Stimulated activated CD4-positive, alpha-beta T cell treated with anti-CD3 and anti-CD28 coated beads, Interleukin-15, amount 100 ng/mL, for 1 hour (primary cell): ENCODE results near the gene CARMIL1.

Experiments
- DNase-seq, 2 donors: peaks; one replicate each; pipeline ENCODE4 v3.0.0-alpha.2; 2020; ENCODE audit warnings: low read depth in 1 of 2, low spot score in 1 of 2

CARMIL1 gene

DNA sequence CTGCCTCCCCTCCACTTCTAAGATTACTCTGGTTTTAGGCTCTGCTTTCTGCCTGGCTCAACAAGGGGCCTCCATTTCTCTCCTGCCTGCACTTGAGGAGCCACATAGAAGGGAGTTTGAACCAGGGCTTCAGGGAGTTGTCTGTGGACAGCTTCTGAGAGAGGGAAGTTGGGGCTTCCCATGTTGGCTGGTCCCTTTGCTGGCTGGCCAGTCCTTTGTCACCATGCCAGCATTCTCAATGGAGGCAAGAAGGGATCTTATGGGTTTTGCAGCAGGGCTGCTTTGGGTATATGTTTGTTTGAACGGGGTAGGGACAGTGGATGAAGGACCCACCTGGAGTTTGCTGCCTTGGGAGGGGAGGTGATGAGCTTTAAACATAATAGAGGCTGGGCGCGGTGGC lies 124.9 kb downstream of the CARMIL1 start:
- no peak for DNase-seq

DNA sequence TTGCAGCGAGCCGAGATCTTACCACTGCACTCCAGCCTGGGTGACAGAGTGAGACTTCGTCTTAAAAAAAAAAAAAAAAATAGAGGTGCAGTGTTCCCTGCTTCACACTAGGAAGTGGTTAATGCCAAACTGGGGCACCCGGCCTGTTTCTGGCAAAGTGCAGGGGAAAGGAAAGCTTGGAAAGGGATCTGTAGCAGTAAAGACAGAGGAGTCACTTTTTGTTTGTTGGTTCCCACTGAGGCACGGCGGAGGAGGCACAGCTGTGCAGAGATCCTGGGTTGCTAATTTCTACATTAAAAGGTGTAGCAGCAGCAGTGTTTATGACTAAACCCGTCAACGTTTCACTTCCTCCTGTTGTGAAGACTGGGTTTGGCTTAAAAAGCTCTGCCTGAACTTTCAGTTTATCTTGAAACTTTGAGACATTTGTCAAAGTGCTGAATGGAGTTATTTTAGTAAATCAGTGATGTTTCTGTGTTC lies 125.6 kb downstream of the CARMIL1 start:
- DNase-seq = no peak

DNA sequence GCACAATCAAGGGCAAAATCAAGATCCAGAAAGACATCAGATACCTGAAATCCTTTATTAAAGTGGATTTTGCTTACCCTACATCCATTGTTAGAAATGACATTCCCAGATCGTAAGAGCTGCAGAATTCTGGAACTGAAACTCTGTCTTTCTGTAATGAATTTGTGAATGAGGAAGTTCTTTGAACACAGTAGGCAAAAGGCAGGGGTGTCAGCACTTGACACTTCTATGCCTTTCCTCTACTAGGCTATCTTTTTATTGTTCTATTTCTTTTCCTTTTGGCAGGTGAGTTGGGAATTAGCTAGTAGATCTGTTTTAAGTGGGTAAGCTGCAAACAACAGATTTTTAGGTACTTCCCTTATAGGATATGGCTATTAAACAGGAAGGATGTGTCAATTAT lies 126.3 kb downstream of the CARMIL1 start:
- DNase-seq = no peak

DNA sequence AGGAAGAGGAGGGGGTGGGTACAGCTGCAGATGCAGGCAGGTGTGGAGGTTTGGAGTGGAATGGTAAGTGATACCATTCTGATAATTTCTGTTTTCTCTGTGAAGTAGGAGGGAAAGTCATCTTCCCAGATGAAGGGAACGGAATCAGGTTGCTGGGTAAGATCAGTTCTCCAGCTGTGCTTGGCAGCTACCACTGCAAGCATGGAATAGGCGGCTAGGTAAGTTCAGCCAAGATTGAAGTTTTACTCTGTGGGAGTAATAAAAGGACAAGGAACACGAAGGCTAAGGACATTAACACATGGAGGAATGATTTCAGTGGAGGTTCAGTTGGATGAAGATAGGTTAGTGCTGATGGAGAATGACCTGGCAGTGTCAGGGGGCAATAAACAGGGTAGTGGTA lies 128.3 kb downstream of the CARMIL1 start:
- no peak for DNase-seq

DNA sequence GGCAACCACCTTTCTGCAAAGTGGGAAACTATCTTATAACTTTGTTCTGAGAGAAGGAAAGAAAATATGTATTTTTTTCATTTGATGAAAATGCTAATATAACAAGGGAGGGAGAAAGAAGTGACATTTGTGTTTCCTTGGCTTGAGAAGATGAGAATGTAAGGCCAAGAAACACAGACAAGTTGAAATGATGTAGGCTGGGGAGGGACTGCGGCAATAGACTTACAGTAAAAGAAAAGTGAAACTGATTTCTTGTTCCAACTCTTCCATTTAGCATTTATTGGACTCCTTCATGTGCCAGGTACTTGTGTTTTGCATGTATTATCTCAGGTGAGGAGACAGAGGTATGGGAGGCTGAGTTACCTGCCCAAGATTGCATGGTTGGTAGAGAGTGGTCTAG lies 130.9 kb downstream of the CARMIL1 start:
- DNase-seq = no peak

DNA sequence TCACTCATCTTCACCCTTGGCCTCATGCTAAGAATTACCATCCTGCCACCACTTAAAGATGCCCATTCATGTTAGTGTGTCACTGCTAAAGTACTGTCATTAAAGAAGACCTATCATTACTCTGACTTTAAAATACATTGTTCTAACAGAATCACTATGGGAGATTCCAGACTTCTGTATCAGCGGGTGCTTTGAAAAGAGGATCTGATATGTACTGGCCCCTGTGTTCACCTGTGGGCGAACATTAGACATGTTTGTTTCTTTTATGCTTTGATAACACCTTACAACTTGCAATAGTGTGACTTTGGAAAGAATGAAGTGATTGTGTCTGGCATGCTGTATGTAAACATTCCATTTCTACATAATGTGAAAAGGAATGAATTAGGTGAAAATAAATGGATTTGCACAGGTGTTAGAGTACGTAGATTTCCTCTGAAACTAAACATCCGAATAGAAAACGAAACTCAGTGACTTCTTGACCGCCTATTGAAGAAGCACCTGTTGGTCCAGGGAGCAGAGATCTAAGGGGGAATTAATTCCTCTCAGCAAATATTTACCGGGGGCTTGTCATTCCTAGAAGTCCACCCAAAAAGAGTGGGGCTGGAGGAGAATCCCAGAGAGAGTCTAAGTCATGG lies 132.3 kb downstream of the CARMIL1 start:
- DNase-seq = no peak

DNA sequence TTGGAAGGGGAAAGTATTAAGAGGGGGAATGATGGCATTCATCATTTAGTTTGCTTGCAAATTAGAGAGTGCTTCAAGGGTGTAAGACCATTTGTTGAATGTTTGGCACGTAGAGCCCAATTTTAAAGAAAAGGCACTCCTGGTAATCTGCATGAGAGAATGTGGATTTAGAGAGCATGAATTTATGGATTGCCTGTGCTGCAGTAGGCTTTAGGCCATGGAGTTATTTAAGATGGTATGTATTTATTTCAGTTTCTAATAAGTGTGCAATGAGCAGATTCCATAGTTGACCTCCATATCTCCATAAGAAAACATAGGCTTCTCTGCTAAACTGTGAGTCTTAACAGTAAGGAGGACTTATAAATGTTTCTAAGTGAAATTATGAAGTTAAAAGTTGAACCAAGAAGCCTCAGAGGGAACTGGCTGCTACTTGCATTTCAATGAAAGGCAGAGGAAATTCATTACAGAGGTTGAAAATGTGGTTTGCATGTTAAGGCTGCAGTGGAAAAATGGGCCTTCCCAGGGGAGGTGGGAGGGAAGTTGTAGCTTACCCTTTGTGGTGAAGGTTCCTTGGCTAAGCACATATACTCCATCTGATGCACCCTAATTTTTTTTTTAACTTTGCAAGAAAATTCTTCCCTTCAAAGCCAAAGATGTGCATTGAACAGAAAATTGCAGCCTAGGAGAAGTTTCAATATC lies 134.2 kb downstream of the CARMIL1 start:
- DNase-seq = no peak

DNA sequence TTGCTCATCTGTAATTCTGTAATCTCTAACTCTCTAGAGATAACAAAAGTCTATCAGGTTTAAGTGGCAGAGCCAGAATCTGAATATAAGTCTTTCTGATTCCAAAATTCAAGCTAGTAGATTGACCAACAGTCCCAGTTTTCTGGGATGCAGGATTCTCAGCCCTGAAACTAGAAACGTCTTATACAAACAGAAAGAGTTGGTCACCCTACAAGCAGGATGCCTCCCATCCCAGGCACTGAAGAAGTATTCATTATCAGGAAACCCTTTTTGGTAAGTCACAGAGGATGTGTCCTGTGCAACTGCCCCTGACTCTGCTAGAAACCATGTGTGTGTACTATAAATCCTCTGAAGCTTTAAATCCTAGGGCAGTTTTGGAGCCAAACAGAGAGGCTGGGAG lies 135.0 kb downstream of the CARMIL1 start:
- no peak for DNase-seq

DNA sequence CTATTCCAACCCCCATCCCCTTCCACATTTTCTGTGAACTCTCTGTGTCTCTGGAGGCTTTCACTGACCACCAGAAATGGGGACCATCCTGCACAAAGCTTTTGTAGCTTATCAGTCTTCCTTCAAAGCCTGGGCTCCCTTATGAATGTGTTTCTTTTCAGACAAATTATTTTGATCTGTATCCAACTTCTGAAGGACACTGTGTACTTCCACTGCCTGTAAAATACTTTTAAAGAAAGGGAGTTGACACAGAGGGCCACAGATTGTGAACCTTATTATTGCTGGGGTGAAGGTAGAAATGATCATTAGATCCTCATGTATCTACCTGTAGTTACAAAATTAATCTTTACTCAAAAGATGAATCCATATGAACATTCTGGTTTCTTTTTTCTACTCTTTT lies 135.6 kb downstream of the CARMIL1 start:
- no peak for DNase-seq

DNA sequence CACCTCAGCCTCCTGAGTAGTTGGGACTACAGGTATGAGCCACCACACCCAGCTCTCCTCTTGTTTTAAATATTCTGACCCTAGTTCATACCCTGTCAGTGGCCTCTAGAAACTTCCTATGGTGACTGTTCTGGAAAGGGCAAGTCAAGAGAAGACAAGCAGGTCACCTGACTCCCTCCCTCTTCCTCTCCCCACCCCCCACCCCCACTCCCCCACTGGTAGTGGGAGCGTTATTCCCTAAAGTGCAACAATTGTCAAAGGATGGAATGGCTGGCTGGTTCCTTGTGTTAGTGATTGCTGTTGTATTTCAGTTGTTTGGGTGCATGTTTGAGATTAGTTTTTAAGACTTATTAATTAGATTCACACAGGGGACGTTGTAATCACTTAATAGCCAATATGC lies 136.1 kb downstream of the CARMIL1 start:
- no peak for DNase-seq

DNA sequence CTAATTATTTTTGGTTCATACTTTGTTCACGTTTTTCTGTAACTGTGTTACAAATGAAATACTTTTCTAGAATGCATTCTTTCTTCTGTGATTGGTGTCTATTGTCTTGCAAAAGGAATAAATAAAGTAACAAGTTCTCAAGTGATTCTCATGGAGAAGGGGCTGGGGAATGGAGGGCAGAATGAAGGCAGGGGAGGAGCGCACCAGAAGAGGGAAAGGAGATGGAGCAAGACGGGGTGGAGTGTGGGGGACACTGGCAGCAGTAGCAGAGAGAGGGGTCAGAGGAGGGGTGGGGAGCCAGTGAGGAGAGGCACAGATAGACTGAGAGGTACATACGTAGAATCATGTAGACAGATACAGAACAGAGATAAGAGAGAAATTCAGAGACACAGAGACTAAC lies 136.5 kb downstream of the CARMIL1 start:
- no peak for DNase-seq

DNA sequence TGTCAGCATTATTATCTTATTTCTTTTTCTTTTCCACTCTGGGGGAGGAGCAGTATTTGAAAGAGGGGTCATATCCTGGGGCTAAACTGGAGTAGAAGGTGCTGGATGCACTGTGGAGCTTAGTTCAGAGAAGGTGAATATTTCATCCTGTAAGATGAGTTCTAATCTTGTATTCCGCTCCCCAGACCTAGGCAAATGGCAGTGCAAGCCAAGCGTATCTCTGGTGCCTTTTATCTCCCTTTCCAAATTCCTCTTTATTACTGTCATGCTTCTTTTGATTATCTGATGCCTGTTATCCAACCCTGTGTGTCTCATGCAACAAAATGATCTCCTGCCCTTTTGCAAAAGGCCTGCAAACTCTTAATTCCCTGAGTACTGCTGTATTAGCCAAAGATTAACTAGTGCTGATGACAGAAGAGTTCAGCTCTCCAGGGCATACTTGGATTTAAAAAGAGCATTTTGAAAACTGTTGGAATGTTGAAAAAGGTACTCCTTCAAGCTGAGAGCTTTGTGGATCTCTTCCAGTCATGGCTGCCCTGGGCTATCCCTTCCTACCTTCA lies 138.0 kb downstream of the CARMIL1 start:
- no peak for DNase-seq

DNA sequence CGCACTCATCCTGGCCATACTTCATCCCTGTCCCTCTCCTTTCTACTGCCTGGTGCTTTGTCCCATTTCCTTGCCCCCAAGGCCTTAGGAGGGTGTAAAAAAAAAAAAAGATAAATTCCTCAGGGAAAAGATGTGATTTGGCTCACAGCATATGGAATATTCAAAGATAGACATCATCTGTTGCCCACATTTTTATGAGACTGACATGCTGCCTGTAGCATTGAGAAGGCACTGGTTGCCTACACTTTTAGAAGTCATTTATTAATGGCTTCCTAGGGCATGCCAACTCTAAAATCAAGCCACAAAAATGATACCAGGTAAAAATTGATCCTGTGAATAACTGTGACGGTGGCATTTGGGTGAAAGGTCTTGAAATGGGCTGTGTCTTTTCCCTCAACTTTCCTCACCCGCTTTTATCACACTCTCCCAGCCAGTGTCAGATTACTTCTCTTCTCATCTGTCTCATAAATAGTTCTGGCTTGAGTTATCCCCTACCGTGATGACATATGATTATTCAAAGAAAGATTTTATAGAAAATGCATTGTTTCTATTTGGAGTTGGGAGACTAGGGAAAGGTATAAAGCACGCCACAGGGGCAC lies 139.4 kb downstream of the CARMIL1 start:
- DNase-seq = no peak

DNA sequence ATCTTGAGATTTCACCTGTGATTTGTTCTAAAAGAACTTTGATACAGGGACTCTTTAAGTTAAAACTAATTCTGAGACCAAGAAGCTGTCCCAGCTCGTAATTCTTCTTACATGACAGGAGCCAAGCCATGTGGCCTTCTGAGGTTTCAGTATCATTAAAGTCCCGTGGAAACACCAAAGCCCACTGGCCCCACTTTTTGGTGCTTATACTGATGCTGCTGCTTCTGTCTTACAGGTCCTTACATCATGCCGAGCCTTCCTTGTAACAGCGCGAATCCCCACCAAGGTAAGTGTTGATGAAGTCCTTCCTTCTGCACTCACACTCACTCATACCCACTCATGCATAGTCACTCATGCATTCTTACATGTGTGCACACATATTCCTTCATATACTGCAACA lies 140.7 kb downstream of the CARMIL1 start:
- DNase-seq = no peak

DNA sequence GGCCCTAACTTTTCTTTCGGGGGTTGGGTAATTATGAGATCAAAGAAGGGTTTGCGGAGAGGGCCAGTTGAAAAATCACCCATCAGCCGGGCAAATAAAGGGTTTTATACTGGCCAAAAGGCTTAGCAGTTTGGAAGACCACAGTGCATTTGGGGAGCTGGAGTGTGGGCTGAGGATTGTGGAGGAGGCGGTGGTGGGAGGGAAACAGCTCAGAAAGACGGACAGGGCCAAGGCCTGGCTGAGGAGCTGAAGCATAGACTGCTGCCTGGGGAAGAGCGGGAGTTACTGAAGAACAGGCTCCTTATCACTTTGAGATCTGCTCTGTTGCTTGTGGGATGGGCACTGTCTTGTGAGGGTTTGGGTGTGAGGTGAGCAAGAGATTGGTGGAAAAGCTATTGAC lies 144.2 kb downstream of the CARMIL1 start:
- no peak for DNase-seq

DNA sequence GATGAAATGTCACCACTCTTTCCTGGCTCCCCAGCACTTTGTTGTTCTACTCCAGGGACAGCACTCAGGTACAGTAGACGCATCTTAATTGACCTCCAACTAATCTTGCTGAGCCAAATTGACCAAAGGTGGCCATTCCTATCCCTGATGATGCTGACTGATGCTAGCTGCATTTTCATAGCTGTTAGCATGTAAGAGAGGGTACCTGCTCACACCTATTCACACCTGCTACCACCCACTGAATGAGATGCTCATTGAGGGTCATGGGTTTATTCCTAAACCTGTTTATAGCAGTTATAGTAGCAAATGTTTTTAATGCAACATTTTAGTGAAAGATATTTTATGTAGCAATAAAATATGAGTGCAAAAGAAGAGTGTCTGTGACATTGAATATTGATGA lies 145.1 kb downstream of the CARMIL1 start:
- DNase-seq = no peak

DNA sequence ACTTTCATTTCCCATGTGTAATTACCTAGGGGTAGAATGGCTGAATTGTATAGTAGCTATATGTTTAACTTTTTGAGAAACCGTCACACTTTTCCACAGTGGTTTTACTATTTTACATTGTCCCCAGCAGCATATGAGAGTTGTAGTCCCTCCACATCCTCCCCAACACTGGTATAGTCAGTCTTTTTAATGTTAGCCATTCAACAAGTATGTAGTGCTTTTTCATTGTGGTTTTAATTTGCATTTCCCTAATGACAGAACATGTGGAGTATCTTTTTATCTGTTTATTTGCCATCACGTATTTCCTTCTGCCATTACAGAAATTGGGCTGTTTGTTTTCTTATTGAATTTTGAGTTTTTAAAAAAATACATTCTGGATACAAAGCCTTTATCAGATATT lies 148.4 kb downstream of the CARMIL1 start:
- no peak for DNase-seq

DNA sequence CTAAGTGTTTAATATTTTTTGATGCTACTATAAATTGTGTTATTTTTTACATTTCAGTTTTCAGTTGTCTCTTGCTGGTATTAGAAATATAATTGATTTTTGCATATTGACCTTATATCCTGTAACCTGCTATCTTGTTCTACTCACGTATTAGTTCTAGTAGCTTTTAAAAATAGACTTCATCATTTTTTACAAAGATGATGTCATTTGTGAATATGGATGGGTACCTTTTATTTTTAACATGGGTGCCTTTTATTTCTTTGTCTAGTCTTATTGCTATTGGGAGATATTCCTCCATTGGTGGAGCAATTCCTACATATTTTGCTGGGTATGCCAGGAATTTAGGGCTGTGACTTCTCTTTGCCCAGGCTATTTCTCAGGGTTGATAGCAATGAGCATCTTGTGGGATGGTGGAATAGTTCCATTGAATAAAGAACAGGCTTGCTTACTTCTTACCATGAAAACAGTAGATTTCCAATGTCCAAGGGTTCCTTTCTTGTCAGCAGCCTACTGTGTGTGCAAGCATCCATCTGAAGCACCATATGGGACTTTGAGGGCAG lies 149.7 kb downstream of the CARMIL1 start:
- DNase-seq = no peak

DNA sequence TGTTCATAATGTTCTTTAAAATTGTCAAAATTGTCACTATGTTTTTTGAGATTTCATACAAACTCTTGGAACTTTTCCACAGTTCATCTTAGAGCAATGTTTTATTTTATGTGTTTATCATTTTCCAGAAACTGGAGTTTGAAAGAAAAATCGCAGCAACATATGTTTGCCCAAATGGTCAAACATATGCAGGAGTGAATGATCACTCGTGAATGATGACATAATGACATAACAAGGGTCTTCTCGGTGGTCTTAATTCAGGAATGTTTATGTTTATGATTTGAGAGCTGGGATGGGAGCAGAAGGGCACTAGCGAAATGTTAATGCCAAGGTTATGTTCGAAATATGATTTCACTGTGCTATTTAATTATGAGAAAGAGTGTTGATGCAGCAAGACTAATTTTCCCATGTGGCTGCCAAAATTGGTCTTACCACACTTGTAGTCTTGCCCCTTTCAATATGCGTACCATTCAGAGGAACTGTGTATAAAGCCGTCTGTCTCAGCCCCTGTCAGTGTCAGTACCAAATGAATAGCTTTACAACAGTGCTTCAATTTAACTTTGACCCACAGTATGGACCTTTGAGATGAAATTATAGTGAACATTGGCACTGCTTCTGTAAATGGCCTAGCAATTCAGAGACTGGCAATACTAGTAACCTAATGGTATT lies 152.3 kb downstream of the CARMIL1 start:
- DNase-seq = no peak

DNA sequence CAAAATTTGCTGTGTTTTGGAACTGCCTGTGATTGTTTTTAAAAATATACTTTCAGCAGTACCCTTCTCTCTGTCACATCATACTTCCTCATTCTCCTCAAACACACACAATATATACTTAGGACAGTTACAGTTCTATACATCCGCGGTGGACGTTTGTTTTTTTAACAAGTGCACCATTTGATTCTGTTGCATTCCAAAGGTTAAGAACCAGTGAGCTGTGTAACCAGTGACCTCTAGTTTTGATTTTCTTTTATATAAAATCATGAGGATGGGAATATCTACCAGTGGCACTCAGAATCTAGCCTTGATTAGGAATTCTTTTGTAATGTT lies 152.8 kb downstream of the CARMIL1 start:
- DNase-seq = no peak

DNA sequence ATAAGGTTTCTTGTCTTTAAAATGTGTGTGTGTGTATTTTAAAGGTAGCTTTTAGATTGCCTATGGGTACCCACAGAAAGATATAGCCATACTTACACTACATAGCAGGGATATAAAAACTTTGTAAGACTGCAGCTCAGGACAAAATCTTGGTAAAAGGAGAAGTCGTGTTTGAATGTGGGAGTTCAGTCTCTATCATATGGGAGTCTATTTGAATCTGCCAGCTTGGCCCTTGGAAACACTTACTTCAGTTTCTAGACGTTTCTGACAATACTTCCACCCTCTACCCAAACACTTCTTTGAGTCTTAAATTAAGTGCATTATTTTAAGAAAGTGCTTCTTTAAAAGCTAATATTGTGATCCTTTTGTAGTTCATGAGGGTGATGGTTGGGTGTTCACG lies 155.7 kb downstream of the CARMIL1 start:
- DNase-seq = no peak
